ENCODE data around the gene CNTN4. TPM values are rescaled to one million over a fixed set of nuclear protein-coding genes. Genes with fewer than 3 reads are reported as not detected.

The CNTN4 gene
- total RNA-seq, 1 experiment from 2014 or later, result 2.9 TPM

DNA sequence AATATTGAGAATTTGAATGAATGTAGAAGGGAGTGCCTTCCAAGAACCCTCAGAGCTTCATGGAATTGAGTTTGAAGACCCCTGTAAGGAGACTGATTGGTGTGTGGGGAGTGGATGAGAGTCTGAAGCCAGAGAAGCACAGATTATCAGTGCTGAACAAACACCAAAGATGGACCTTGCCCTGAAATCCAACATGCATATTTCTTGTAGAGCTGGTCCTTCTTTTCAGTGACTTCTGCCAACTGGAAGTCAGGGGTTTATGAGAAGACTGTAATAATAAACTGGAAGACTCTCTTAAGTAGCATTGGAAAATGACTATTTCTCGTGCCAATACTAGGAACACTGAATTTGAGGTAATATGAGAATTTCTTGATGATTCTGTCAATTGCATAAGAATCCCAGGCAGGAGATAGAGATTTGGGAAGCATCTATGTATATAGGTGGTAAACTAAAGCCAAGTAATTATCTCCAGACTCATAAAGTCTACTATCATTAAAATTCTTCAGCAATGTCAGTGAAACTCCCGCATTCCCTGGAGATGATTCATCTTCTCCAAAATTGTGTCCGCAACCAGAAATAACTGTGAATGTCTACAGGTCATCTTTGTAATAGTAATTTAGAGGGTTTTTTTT, 797.8 kb downstream of the CNTN4 start:
- BruUV-seq (replicated peaks), result no TSS peak
- H3K9me3 Mint-ChIP-seq (ENCODE audit: low read depth, unreplicated experiment), result peaks cover 2% of the 10 kb centered on the region
- H3K36me3 Mint-ChIP-seq (ENCODE audit: insufficient read depth, unreplicated experiment), result no peaks in the 10 kb centered on the region
- H3K27me3 Mint-ChIP-seq (ENCODE audit: unreplicated experiment), result no peaks in the 10 kb centered on the region
- TF ChIP-seq CTCF (IDR thresholded peaks at IDR 0.05; ENCODE audit: unreplicated experiment), result no peak
- peaks cover 8% of the 10 kb centered on the region for H3K4me1 Mint-ChIP-seq (ENCODE audit: low read depth, unreplicated experiment)
- no peak overlapping the region for H3K4me3 Mint-ChIP-seq (ENCODE audit: low read depth, unreplicated experiment)
- no peak for DNase-seq
- no peak overlapping the region for H3K27ac Mint-ChIP-seq (ENCODE audit: unreplicated experiment)
- intact Hi-C loops (cut with micrococcal nuclease; ENCODE audit: unreplicated experiment), result loop anchor here (5.0 kb wide), 1 partner anchor 119 kb away; no protein-coding TSS in a partner anchor
- CTCF ChIA-PET, result no interaction called here

GRCh38 chr3:2897821-2898220, 799.2 kb downstream of the CNTN4 start:
- TF ChIP-seq CTCF (IDR thresholded peaks at IDR 0.05; ENCODE audit: unreplicated experiment), result no peak
- Mint-ChIP-seq H3K4me1 (ENCODE audit: low read depth, unreplicated experiment) (peaks cover 8% of the 10 kb centered on the region), H3K9me3 (ENCODE audit: low read depth, unreplicated experiment) (peaks cover 2% of the 10 kb centered on the region), H3K27ac (ENCODE audit: unreplicated experiment) (no peak overlapping the region), H3K27me3 (ENCODE audit: unreplicated experiment) (no peaks in the 10 kb centered on the region), H3K4me3 (ENCODE audit: low read depth, unreplicated experiment) (no peak overlapping the region), H3K36me3 (ENCODE audit: insufficient read depth, unreplicated experiment) (no peaks in the 10 kb centered on the region)
- intact Hi-C loops (cut with micrococcal nuclease; ENCODE audit: unreplicated experiment), result loop anchor here (5.0 kb wide), 1 partner anchor 121 kb away; no protein-coding TSS in a partner anchor
- no peak for DNase-seq
- no TSS peak for BruUV-seq (replicated peaks)
- CTCF ChIA-PET, result no interaction called here

DNA sequence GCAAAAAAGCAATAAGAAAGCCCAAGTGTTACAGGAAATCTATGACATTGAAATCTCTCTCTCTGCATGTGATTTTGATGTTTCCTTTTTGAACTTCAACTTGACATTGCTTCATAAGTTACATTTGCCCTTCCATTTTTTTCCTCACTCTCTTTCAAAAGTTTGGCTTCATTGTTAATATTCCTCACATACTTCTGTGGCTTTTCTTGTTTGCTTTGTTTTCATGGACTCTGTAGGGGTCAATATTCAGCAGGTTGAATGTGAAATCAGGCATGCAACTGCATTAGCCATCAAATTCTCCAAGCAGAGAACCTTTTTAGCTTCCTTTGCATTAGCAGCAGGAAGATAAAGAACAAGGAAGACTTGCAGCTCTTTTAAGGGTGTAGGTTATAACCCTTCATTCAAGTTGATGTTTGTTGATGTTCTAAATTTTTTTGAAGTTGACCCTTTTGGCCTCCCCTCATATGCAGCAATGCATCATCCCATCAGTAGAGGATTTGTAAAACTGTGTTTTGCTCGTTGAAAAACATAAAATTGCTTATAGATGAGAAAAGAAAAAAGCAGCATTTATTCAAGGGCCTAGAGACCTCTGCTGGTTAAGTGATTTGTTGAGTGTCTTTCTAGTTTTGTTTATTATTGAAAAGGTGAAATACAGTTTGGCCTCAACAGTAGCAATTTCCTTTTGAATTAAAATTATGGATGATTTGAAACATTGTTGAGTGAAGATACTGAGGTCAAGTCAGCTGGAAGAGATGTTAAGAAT, 800.1 kb downstream of the CNTN4 start:
- Mint-ChIP-seq H3K4me3 (ENCODE audit: low read depth, unreplicated experiment) (no peak overlapping the region), H3K9me3 (ENCODE audit: low read depth, unreplicated experiment) (peaks cover 2% of the 10 kb centered on the region), H3K27ac (ENCODE audit: unreplicated experiment) (no peak overlapping the region), H3K36me3 (ENCODE audit: insufficient read depth, unreplicated experiment) (no peaks in the 10 kb centered on the region), H3K27me3 (ENCODE audit: unreplicated experiment) (no peaks in the 10 kb centered on the region), H3K4me1 (ENCODE audit: low read depth, unreplicated experiment) (peaks cover 8% of the 10 kb centered on the region)
- intact Hi-C loops (cut with micrococcal nuclease; ENCODE audit: unreplicated experiment), result loop anchor here (5.0 kb wide), 1 partner anchor 121 kb away; no protein-coding TSS in a partner anchor
- no peak for DNase-seq
- BruUV-seq (replicated peaks), result no TSS peak
- no peak for TF ChIP-seq CTCF (IDR thresholded peaks at IDR 0.05; ENCODE audit: unreplicated experiment)
- CTCF ChIA-PET, result no interaction called here

DNA sequence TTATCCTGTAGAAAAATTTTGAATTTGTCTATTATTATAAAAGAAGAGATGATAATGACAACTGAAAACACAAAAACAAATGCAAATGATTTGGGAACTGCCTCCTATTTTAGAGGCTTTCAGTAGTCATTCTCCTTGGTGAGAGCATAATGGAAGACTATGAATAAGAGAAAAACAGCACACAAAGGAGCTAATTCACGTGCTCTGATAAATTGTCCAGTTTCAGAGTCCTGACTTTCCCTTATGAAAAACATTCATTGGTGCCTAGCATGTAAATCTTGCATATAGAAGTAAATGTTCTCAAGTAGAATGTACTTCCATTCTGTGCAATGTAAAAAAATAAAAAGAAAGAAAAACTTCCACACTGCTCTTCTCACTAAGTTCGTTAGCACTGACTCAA, 805.4 kb downstream of the CNTN4 start:
- Mint-ChIP-seq H3K4me3 (ENCODE audit: low read depth, unreplicated experiment) (no peak overlapping the region), H3K4me1 (ENCODE audit: low read depth, unreplicated experiment) (no peaks in the 10 kb centered on the region), H3K27me3 (ENCODE audit: unreplicated experiment) (no peaks in the 10 kb centered on the region), H3K27ac (ENCODE audit: unreplicated experiment) (no peak overlapping the region), H3K9me3 (ENCODE audit: low read depth, unreplicated experiment) (no peaks in the 10 kb centered on the region), H3K36me3 (ENCODE audit: insufficient read depth, unreplicated experiment) (no peaks in the 10 kb centered on the region)
- intact Hi-C loops (cut with micrococcal nuclease; ENCODE audit: unreplicated experiment), result no loop called here
- BruUV-seq (replicated peaks), result no TSS peak
- no peak for DNase-seq
- TF ChIP-seq CTCF (IDR thresholded peaks at IDR 0.05; ENCODE audit: unreplicated experiment), result no peak
- CTCF ChIA-PET, result no interaction called here
